Gastrocnemius medialis (tissue), 4 donors: ENCODE measurements around the gene APAF1. TPM values are rescaled to one million over a fixed set of nuclear protein-coding genes. Genes with fewer than 3 reads are reported as not detected.

ENCODE experiments used
- ATAC-seq, 2 donors: fragments of 150-250 bp; one replicate each; pipeline ENCODE4 v1.9.1; 2016
- DNase-seq, 2 donors: peaks; one replicate each; pipeline ENCODE4 v3.0.0-alpha.2; 2019
- H3K27ac ChIP-seq, 4 donors: fragments of 200-600 bp; sonication (generic); 1 replicate in 1 of 4; 2 replicates in 3 of 4; pipeline ENCODE4 v1.5.1; 2016 to 2018; ENCODE audit warnings: mild to moderate bottlenecking in 2 of 4, moderate library complexity in 1 of 4
- H3K27me3 ChIP-seq, 3 donors: fragments of 200-600 bp; sonication (generic) in 2 of 3; 1 replicate in 1 of 3; 2 replicates in 2 of 3; pipeline versions ENCODE4 v1.5.1 to v1.6.0; 2016 to 2019; ENCODE audit warnings: mild to moderate bottlenecking in 1 of 3, moderate library complexity in 1 of 3
- H3K36me3 ChIP-seq, 2 donors: fragments of 200-600 bp; sonication (generic) in 1 of 2; one replicate each; pipeline ENCODE4 v1.5.1; 2017 to 2018
- H3K4me1 ChIP-seq, 2 donors: fragments of 200-600 bp; sonication (generic) in 1 of 2; one replicate each; pipeline ENCODE4 v1.5.1; 2016 to 2017; ENCODE audit warnings: mild to moderate bottlenecking in 2 of 2
- H3K4me3 ChIP-seq, 4 donors: fragments of 200-600 bp; sonication (generic) in 3 of 4; 1 replicate in 1 of 4; 2 replicates in 3 of 4; pipeline ENCODE4 v1.5.1; 2016 to 2019; ENCODE audit warnings: mild to moderate bottlenecking in 2 of 4
- H3K9me3 ChIP-seq, 3 donors: fragments of 200-600 bp; sonication (generic) in 2 of 3; 1 replicate in 1 of 3; 2 replicates in 2 of 3; pipeline ENCODE4 v1.5.1; 2016 to 2019
- POLR2A ChIP-seq, 2 donors: fragments of 450-650 bp; IDR thresholded peaks; one replicate each; pipeline ENCODE4 v1.6.1; 2017; ENCODE audit warnings: antibody characterized with exemption in 2 of 2, mild to moderate bottlenecking in 2 of 2, moderate library complexity in 2 of 2
- in situ Hi-C, 4 donors: fragments of 200-750 bp; cut with MboI; loops; one replicate each; pipeline versions ENCODE4 v1.15.0 to v1.8.0; 2017; ENCODE audit warnings: low sequenced_read_pairs in 4 of 4
- intact Hi-C: fragments of 100-400 bp; cut with DNase I; formaldehyde crosslinking; loops from one replicate; pipeline ENCODE4 v1.15.1; 2023; ENCODE audit warnings: low total_unique reads
- total RNA-seq, 4 donors: library from RNA; depleted of rRNA; stranded (reverse); fragments of >200 nt; gene quantifications; one replicate each; pipeline versions ENCODE4 v1.1.0 to v1.2.3, GENCODE V29; 2016
- TF ChIP-seq, protein P1 (sequence below), 5 experiments: fragments of 450-650 bp in 3 of 5; fragments of 200-600 bp in 2 of 5; sonication (generic) in 2 of 5; IDR thresholded peaks in 4 of 5; conservative IDR thresholded peaks in 1 of 5; 1 replicate in 4 of 5; 2 replicates in 1 of 5; pipeline ENCODE4 v1.5.1; 2016 to 2019; ENCODE audit warnings: antibody characterized with exemption in 5 of 5, mild to moderate bottlenecking in 3 of 5, moderate library complexity in 3 of 5

The APAF1 gene
- total RNA-seq, 4 donors from 2014 or later: 5.8 to 11.5 (median 7.0) TPM

DNA sequence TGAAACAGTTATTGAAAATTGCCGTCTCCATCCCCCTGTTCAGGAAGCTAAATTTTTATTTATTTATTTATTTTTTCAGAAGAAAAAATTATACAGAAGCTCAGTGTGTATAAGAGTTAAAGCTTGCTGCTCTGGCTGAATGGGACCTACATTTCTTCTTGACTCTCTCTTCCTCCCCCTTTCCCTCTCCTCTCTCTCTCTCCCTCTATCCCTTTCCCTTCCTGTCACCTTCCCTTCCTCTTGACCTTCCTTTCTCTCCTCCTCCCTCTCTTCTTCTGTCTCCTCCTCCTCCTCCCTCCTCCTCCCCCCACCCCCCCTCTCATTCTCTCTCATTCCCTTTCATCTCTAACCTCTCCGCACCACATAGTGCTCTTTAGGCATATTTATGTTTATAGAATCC is 39.1 kb downstream of the APAF1 start:
- no peak overlapping the region for H3K27ac ChIP-seq
- in situ Hi-C loops: loop anchor here in 1 of 4 donors (25.0 kb wide), 1 partner anchor 328 kb away; no protein-coding TSS in a partner anchor
- H3K36me3 ChIP-seq: peaks cover 3 to 74% of the 10 kb centered on the region in 2 donors
- DNase-seq (no peak), ATAC-seq (no peak)
- intact Hi-C loops: no loop called here
- H3K9me3 ChIP-seq: no peaks in the 10 kb centered on the region
- TF ChIP-seq, protein P1, sequence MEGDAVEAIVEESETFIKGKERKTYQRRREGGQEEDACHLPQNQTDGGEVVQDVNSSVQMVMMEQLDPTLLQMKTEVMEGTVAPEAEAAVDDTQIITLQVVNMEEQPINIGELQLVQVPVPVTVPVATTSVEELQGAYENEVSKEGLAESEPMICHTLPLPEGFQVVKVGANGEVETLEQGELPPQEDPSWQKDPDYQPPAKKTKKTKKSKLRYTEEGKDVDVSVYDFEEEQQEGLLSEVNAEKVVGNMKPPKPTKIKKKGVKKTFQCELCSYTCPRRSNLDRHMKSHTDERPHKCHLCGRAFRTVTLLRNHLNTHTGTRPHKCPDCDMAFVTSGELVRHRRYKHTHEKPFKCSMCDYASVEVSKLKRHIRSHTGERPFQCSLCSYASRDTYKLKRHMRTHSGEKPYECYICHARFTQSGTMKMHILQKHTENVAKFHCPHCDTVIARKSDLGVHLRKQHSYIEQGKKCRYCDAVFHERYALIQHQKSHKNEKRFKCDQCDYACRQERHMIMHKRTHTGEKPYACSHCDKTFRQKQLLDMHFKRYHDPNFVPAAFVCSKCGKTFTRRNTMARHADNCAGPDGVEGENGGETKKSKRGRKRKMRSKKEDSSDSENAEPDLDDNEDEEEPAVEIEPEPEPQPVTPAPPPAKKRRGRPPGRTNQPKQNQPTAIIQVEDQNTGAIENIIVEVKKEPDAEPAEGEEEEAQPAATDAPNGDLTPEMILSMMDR (IDR thresholded peaks at IDR 0.05 in 4 of 5, conservative IDR thresholded peaks at IDR 0.05 in 1 of 5): no peak
- no peak for TF ChIP-seq POLR2A (IDR thresholded peaks at IDR 0.05)
- no peaks in the 10 kb centered on the region for H3K4me1 ChIP-seq
- H3K27me3 ChIP-seq: no peaks in the 10 kb centered on the region
- no peak overlapping the region for H3K4me3 ChIP-seq

- H3K36me3 ChIP-seq: peaks cover 3 to 59% of the 10 kb centered on the region in 2 donors
- intact Hi-C loops: no loop called here
- in situ Hi-C loops: loop anchor here in 1 of 4 donors (25.0 kb wide), 1 partner anchor 326 kb away; no protein-coding TSS in a partner anchor
Measured at GRCh38 chr12:98686603-98687002, 41.5 kb downstream of the APAF1 start.

DNA sequence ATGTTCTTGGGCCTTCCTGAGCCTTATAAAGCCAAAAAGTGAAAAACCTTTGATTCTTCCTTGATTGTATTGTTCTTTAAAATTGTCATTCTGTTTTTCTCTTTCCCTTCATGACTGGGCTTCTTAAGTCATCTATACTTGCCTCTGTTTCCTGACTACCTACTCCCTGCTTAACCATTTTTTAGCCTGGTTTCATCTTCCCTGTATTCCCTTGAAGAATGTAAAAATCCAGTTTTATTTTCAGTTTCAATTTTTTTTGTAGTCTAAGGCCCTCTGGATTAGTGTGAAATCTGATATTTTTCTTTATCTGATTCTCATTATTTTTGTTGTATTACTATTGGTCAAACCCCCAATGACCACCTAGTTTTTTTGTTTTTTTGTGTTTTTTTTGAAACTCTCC is 46.3 kb downstream of the APAF1 start:
- Histone ChIP-seq H3K27me3 (no peaks in the 10 kb centered on the region), H3K9me3 (no peaks in the 10 kb centered on the region), H3K4me3 (no peak overlapping the region), H3K4me1 (no peaks in the 10 kb centered on the region), H3K36me3 (peaks cover 3 to 26% of the 10 kb centered on the region in 2 donors), H3K27ac (no peak overlapping the region)
- no peak for DNase-seq
- ATAC-seq: no peak
- TF ChIP-seq POLR2A (IDR thresholded peaks at IDR 0.05): no peak
- TF ChIP-seq, protein P1 (IDR thresholded peaks at IDR 0.05 in 4 of 5, conservative IDR thresholded peaks at IDR 0.05 in 1 of 5): no peak
- in situ Hi-C loops (loop anchor here in 1 of 4 donors (25.0 kb wide), 1 partner anchor 321 kb away; no protein-coding TSS in a partner anchor), intact Hi-C loops (no loop called here)

More at GRCh38 chr12:98686603-98687002, 41.5 kb downstream of the APAF1 start:
- DNase-seq: no peak
- no peak overlapping the region for H3K4me3 ChIP-seq
- no peak for TF ChIP-seq POLR2A (IDR thresholded peaks at IDR 0.05)
- TF ChIP-seq, protein P1 (IDR thresholded peaks at IDR 0.05 in 4 of 5, conservative IDR thresholded peaks at IDR 0.05 in 1 of 5): no peak
- ATAC-seq: no peak
- no peaks in the 10 kb centered on the region for H3K27me3 ChIP-seq
- H3K9me3 ChIP-seq: no peaks in the 10 kb centered on the region
- H3K27ac ChIP-seq: no peak overlapping the region
- no peaks in the 10 kb centered on the region for H3K4me1 ChIP-seq

DNA sequence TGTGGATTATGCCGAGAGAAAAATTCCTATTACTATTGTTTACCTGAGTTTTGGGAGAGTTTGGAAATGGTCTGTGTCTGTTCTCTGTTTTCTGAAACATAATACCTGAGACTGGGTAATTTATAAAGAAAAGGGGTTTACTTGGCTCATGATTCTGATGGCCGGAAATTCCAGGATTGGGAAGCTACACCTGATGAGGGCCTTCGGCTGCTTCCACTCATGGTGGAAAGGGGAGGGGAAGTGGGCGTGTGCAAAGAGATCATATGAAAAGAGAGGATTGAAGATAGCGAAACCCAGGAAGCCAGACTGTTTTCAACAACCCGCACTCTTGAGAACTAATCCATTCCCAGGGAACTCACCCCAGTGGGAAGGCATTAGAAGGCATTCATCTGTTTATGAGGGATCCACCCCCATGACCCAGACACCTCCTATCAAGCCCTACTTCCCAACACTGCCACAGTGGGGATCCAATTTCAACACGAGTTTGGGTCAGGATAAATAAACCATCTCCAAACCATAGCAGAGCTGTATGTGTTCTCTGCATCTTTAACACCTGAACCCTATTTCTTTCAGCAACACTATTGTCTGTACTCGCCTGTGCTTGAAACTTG is 51.1 kb downstream of the APAF1 start:
- no peak for TF ChIP-seq POLR2A (IDR thresholded peaks at IDR 0.05)
- TF ChIP-seq, protein P1 (IDR thresholded peaks at IDR 0.05 in 4 of 5, conservative IDR thresholded peaks at IDR 0.05 in 1 of 5): no peak
- no peak overlapping the region for H3K4me3 ChIP-seq
- in situ Hi-C loops: loop anchor here in 1 of 4 donors (25.0 kb wide), 1 partner anchor 316 kb away; no protein-coding TSS in a partner anchor
- no peak overlapping the region for H3K27ac ChIP-seq
- H3K4me1 ChIP-seq: peaks cover 5 to 6% of the 10 kb centered on the region in 2 donors
- peaks cover 0 to 12% of the 10 kb centered on the region in 2 donors for H3K36me3 ChIP-seq
- H3K9me3 ChIP-seq: no peaks in the 10 kb centered on the region
- no peaks in the 10 kb centered on the region for H3K27me3 ChIP-seq
- intact Hi-C loops: no loop called here
- ATAC-seq (no peak), DNase-seq (no peak)
